DOHH2 (cell line): ENCODE data around the gene KIRREL2.

Experiments used
- EZH2phosphoT487 ChIP-seq: fragments of 200-600 bp; sonication (generic); IDR thresholded peaks from 2 replicates; pipeline ENCODE4 v1.6.1; 2017; ENCODE audit warnings: borderline replicate concordance, mild to moderate bottlenecking, antibody characterized with exemption, low read length, moderate library complexity, mixed read lengths
- TF ChIP-seq, protein P1 (sequence below): fragments of 200-600 bp; sonication (generic); IDR thresholded peaks from one replicate; pipeline ENCODE4 v1.5.1; 2014; ENCODE audit warnings: antibody characterized with exemption, mild to moderate bottlenecking, low read depth, low read length; ENCODE audit not compliant: poor library complexity, severe bottlenecking

DNA sequence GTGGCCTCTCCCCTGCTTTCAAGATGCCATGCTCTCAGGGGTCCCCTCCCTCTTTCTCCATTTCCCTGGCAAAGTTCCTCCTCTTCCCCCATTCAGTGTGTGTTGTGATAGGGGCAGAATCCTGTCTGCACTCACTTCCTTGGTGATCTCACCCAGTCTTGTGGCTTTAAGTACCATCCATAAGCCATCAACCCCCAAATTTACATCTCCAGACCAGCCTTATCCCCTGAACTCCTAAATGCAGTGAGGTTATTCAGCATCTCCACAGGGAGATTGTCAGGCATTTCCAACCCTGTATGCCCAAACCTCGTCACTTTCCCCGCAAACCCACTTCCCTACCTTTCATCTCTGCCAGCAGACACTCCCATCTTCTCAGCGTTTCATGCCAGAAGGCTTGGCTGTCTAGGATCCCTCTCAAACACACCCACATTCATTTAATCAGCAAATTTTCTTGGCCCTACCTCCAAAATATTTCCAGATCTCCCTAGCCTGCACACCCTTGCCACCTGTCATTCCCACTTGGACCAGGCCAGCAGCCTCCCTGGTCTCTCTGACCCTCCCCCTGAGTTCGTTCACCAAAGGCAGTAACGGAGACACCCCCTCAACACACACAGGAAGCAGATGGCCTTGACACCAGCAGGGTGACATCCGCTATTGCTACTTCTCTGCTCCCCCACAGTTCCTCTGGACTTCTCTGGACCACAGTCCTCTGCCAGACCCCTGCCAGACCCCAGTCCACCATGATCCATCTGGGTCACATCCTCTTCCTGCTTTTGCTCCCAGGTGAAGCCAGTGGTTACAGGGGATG, 45.3 kb downstream of the KIRREL2 start, which contains the start of gene HCST:
- TF ChIP-seq, protein P1, sequence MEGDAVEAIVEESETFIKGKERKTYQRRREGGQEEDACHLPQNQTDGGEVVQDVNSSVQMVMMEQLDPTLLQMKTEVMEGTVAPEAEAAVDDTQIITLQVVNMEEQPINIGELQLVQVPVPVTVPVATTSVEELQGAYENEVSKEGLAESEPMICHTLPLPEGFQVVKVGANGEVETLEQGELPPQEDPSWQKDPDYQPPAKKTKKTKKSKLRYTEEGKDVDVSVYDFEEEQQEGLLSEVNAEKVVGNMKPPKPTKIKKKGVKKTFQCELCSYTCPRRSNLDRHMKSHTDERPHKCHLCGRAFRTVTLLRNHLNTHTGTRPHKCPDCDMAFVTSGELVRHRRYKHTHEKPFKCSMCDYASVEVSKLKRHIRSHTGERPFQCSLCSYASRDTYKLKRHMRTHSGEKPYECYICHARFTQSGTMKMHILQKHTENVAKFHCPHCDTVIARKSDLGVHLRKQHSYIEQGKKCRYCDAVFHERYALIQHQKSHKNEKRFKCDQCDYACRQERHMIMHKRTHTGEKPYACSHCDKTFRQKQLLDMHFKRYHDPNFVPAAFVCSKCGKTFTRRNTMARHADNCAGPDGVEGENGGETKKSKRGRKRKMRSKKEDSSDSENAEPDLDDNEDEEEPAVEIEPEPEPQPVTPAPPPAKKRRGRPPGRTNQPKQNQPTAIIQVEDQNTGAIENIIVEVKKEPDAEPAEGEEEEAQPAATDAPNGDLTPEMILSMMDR = no peak
- no peak for TF ChIP-seq EZH2phosphoT487
